Measurements from ENCODE around the gene PXYLP1. TPM values are rescaled to one million over a fixed set of nuclear protein-coding genes. Genes with fewer than 3 reads are reported as not detected.

The PXYLP1 gene
- total and polyA plus RNA-seq, 2 experiments from 2014 or later = 15.8 to 18.7 TPM

GRCh38 chr3:141192345-141192744 is 39.3 kb upstream of the PXYLP1 start:
- Histone ChIP-seq H3K27ac (no peak overlapping the region), H3K4me1 (ENCODE audit: insufficient read depth) (no peaks in the 10 kb centered on the region), H3K79me2 (ENCODE audit: insufficient read depth) (no peaks in the 10 kb centered on the region), H3K9me2 (ENCODE audit: insufficient read depth) (no peaks in the 10 kb centered on the region), H3K4me3 (no peak overlapping the region), H3K4me2 (ENCODE audit: unreplicated experiment) (no peak overlapping the region), H2AFZ (0 out of 2 replicates have a peak overlapping the region, but pooled peaks have one; percentile 42), H3K9ac (no peak overlapping the region), H4K20me1 (ENCODE audit: insufficient read depth) (no peaks in the 10 kb centered on the region), H3K36me3 (ENCODE audit: low read depth) (no peaks in the 10 kb centered on the region), H3K27me3 (replicated peaks; ENCODE audit: insufficient read depth) (peaks cover 28% of the 10 kb centered on the region), H3K9me3 (ENCODE audit: low read depth) (no peaks in the 10 kb centered on the region), H3F3A (ENCODE audit: insufficient read depth) (no peaks in the 10 kb centered on the region)
- in situ Hi-C loops (cut with MboI) = loop anchor here (10.0 kb wide), 1 partner anchor 178 kb away; no protein-coding TSS in a partner anchor
- no peak for TF ChIP-seq EZH2phosphoT487 (IDR thresholded peaks at IDR 0.05; ENCODE audit: insufficient read depth, low read depth)
- no peak for TF ChIP-seq EZH2 (IDR thresholded peaks at IDR 0.05; ENCODE audit: insufficient read depth, poor library complexity, severe bottlenecking)
- WGBS, 2 experiments (ENCODE audit: low coverage in 1 of 2, low lambda C conversion rate in 2 of 2, missing lambda C conversion rate in 2 of 2) = 2 to 4% methylated on average over 11 of the region's 11 CpGs
- peak; percentile 93 for DNase-seq

GRCh38 chr3:141193066-141193830 is 38.4 kb upstream of the PXYLP1 start:
- TF ChIP-seq EZH2phosphoT487 (IDR thresholded peaks at IDR 0.05; ENCODE audit: insufficient read depth, low read depth) (no peak), EZH2 (IDR thresholded peaks at IDR 0.05; ENCODE audit: insufficient read depth, poor library complexity, severe bottlenecking) (no peak)
- no peak overlapping the region for H3K27ac ChIP-seq
- in situ Hi-C loops (cut with MboI) = loop anchor here (10.0 kb wide), 1 partner anchor 178 kb away; no protein-coding TSS in a partner anchor
- H2AFZ ChIP-seq = no peak overlapping the region
- no peaks in the 10 kb centered on the region for H3K4me1 ChIP-seq (ENCODE audit: insufficient read depth)
- WGBS, 2 experiments (ENCODE audit: low coverage in 1 of 2, low lambda C conversion rate in 2 of 2, missing lambda C conversion rate in 2 of 2) = 69 to 78% methylated on average over 12 to 13 of the region's 13 CpGs
- H3F3A ChIP-seq (ENCODE audit: insufficient read depth) = no peaks in the 10 kb centered on the region
- no peaks in the 10 kb centered on the region for H3K79me2 ChIP-seq (ENCODE audit: insufficient read depth)
- H3K4me2 ChIP-seq (ENCODE audit: unreplicated experiment) = no peak overlapping the region
- no peak for DNase-seq
- H3K9ac ChIP-seq = no peak overlapping the region
- H3K36me3 ChIP-seq (ENCODE audit: low read depth) = no peaks in the 10 kb centered on the region
- no peaks in the 10 kb centered on the region for H3K9me3 ChIP-seq (ENCODE audit: low read depth)
- no peaks in the 10 kb centered on the region for H3K9me2 ChIP-seq (ENCODE audit: insufficient read depth)
- H3K27me3 ChIP-seq (replicated peaks; ENCODE audit: insufficient read depth) = peaks cover 33% of the 10 kb centered on the region
- H4K20me1 ChIP-seq (ENCODE audit: insufficient read depth) = no peaks in the 10 kb centered on the region
- no peak overlapping the region for H3K4me3 ChIP-seq

- H3F3A ChIP-seq (ENCODE audit: insufficient read depth) = no peaks in the 10 kb centered on the region
- H3K4me3 ChIP-seq = no peak overlapping the region
- no peaks in the 10 kb centered on the region for H3K4me1 ChIP-seq (ENCODE audit: insufficient read depth)
- H3K27me3 ChIP-seq (replicated peaks; ENCODE audit: insufficient read depth) = peaks cover 38% of the 10 kb centered on the region
- H3K4me2 ChIP-seq (ENCODE audit: unreplicated experiment) = no peak overlapping the region
- H3K9me3 ChIP-seq (ENCODE audit: low read depth) = no peaks in the 10 kb centered on the region
- H4K20me1 ChIP-seq (ENCODE audit: insufficient read depth) = no peaks in the 10 kb centered on the region
- no peaks in the 10 kb centered on the region for H3K9me2 ChIP-seq (ENCODE audit: insufficient read depth)
- TF ChIP-seq EZH2 (IDR thresholded peaks at IDR 0.05; ENCODE audit: insufficient read depth, poor library complexity, severe bottlenecking) (no peak), EZH2phosphoT487 (IDR thresholded peaks at IDR 0.05; ENCODE audit: insufficient read depth, low read depth) (no peak)
- 32 to 42% methylated on average over 3 of the region's 3 CpGs for WGBS, 2 experiments (ENCODE audit: low coverage in 1 of 2, low lambda C conversion rate in 2 of 2, missing lambda C conversion rate in 2 of 2)
- H3K27ac ChIP-seq = no peak overlapping the region
- DNase-seq = no peak
- in situ Hi-C loops (cut with MboI) = no loop called here
- H2AFZ ChIP-seq = no peak overlapping the region
- H3K36me3 ChIP-seq (ENCODE audit: low read depth) = no peaks in the 10 kb centered on the region
- no peaks in the 10 kb centered on the region for H3K79me2 ChIP-seq (ENCODE audit: insufficient read depth)
- no peak overlapping the region for H3K9ac ChIP-seq
These were observed 30.5 kb upstream of the PXYLP1 start for GRCh38 chr3:141201122-141201521.

GRCh38 chr3:141202682-141203081 is 28.9 kb upstream of the PXYLP1 start:
- Histone ChIP-seq H4K20me1 (ENCODE audit: insufficient read depth) (no peaks in the 10 kb centered on the region), H3K4me1 (ENCODE audit: insufficient read depth) (no peaks in the 10 kb centered on the region), H3K36me3 (ENCODE audit: low read depth) (no peaks in the 10 kb centered on the region), H3F3A (ENCODE audit: insufficient read depth) (no peaks in the 10 kb centered on the region), H2AFZ (no peak overlapping the region), H3K9me3 (ENCODE audit: low read depth) (no peaks in the 10 kb centered on the region), H3K79me2 (ENCODE audit: insufficient read depth) (no peaks in the 10 kb centered on the region), H3K9ac (no peak overlapping the region), H3K27me3 (replicated peaks; ENCODE audit: insufficient read depth) (peaks cover 31% of the 10 kb centered on the region), H3K27ac (no peak overlapping the region), H3K4me2 (ENCODE audit: unreplicated experiment) (no peak overlapping the region), H3K4me3 (no peak overlapping the region), H3K9me2 (ENCODE audit: insufficient read depth) (no peaks in the 10 kb centered on the region)
- 41 to 47% methylated on average over 4 of the region's 4 CpGs for WGBS, 2 experiments (ENCODE audit: low coverage in 1 of 2, low lambda C conversion rate in 2 of 2, missing lambda C conversion rate in 2 of 2)
- in situ Hi-C loops (cut with MboI) = no loop called here
- TF ChIP-seq EZH2 (IDR thresholded peaks at IDR 0.05; ENCODE audit: insufficient read depth, poor library complexity, severe bottlenecking) = no peak
- TF ChIP-seq EZH2phosphoT487 (IDR thresholded peaks at IDR 0.05; ENCODE audit: insufficient read depth, low read depth) = no peak
- no peak for DNase-seq

Measured in GM23248 (cell line).